Natural killer cell (primary cell): ENCODE results near the gene RASA2. TPM values are rescaled to one million over a fixed set of nuclear protein-coding genes. Genes with fewer than 3 reads are reported as not detected.
A peak's percentile ranks its signal among the peaks of the same experiment; 100 is the strongest.

Source experiments
- ATAC-seq, 3 donors: fragments of 150-1000 bp in 2 of 3; fragments of 200-7000 bp in 1 of 3; cut with Tn5 transposase; 1 replicate in 1 of 3; 2 replicates in 2 of 3; pipeline ENCODE4 v1.10.0; 2021; ENCODE audit warnings: mild to moderate bottlenecking in 2 of 3, moderate library complexity in 2 of 3
- DNase-seq, 2 donors: peaks; one replicate each; pipeline versions ENCODE4 v3.0.0 to v3.0.0-alpha.2; 2013 to 2021; ENCODE audit warnings: mixed read lengths in 1 of 2
- H3K27ac ChIP-seq: one replicate; pipeline ENCODE4 v1.5.1; 2013; ENCODE audit warnings: mild to moderate bottlenecking, low read length
- H3K27me3 ChIP-seq: one replicate; pipeline ENCODE4 v1.6.1; 2013; ENCODE audit warnings: low read length; ENCODE audit not compliant: control insufficient read depth, insufficient read depth
- H3K36me3 ChIP-seq: one replicate; pipeline ENCODE4 v1.6.1; 2013; ENCODE audit warnings: low read length; ENCODE audit not compliant: control insufficient read depth, insufficient read depth
- H3K4me1 ChIP-seq: one replicate; pipeline ENCODE4 v1.6.1; 2013; ENCODE audit warnings: low read length; ENCODE audit not compliant: control insufficient read depth, insufficient read depth
- H3K4me3 ChIP-seq: one replicate; pipeline ENCODE4 v1.5.1; 2013; ENCODE audit warnings: low read length
- H3K9me3 ChIP-seq: one replicate; pipeline ENCODE4 v1.6.1; 2013; ENCODE audit warnings: low read length; ENCODE audit not compliant: control insufficient read depth, insufficient read depth
- H3K27ac Mint-ChIP-seq, 2 donors: one replicate each; pipeline ENCODE4 v1.8.0; 2022; ENCODE audit warnings: mild to moderate bottlenecking in 2 of 2, mixed read lengths in 2 of 2, moderate library complexity in 1 of 2
- H3K27me3 Mint-ChIP-seq, 2 donors: one replicate each; pipeline ENCODE4 v1.8.0; 2022; ENCODE audit warnings: low read depth in 2 of 2, mixed read lengths in 2 of 2
- H3K36me3 Mint-ChIP-seq: one replicate; pipeline ENCODE4 v1.8.0; 2022; ENCODE audit warnings: mixed read lengths
- H3K4me1 Mint-ChIP-seq, 2 donors: one replicate each; pipeline ENCODE4 v1.8.0; 2022; ENCODE audit warnings: mixed read lengths in 2 of 2
- H3K4me3 Mint-ChIP-seq: one replicate; pipeline ENCODE4 v1.8.0; 2022; ENCODE audit warnings: mild to moderate bottlenecking, moderate library complexity, mixed read lengths
- H3K9me3 Mint-ChIP-seq, 2 donors: one replicate each; pipeline ENCODE4 v1.8.0; 2022; ENCODE audit warnings: mixed read lengths in 2 of 2
- CTCF ChIP-seq: fragments of 200-600 bp; IDR thresholded peaks from one replicate; pipeline ENCODE4 v1.8.0; 2022; ENCODE audit warnings: antibody characterized with exemption
- WGBS: methylation state at CpG from one replicate; pipeline ENCODE4 v1.1.7; 2013; ENCODE audit warnings: missing lambda C conversion rate; ENCODE audit not compliant: insufficient coverage; 5-methylcytosine and 5-hydroxymethylcytosine counted together
- intact Hi-C: fragments of 100-400 bp; cut with micrococcal nuclease; formaldehyde crosslinking; loops from one replicate; pipeline ENCODE4 v1.14.2; 2022
- total RNA-seq, 4 donors: library from RNA; stranded (reverse); fragments of 120-200 nt in 1 of 4; gene quantifications; one replicate each; pipeline versions ENCODE4 v1.2.3 to v1.2.4, GENCODE V29; 2013 to 2022

Gene RASA2
- total RNA-seq, 3 donors from 2014 or later (not counting 1 experiment from before 2014, with no cell fraction given) = 93.9 to 99.4 (median 97.0) TPM

GRCh38 chr3:141486496-141486745 is 406 bp upstream of the RASA2 start:
- DNase-seq = no peak
- no peaks in the 10 kb centered on the region for H3K27me3 ChIP-seq
- peaks cover 4% of the 10 kb centered on the region for H3K36me3 ChIP-seq
- no peak for ATAC-seq
- no peak for TF ChIP-seq CTCF
- Mint-ChIP-seq H3K36me3 (no peaks in the 10 kb centered on the region), H3K27me3 (no peaks in the 10 kb centered on the region), H3K4me3 (peak overlapping the region; percentile 86), H3K9me3 (no peaks in the 10 kb centered on the region), H3K27ac (peak overlapping the region in 1 of 2 donors; percentile 92), H3K4me1 (peaks cover 59 to 61% of the 10 kb centered on the region in 2 donors)
- 4% methylated on average over 3 of the region's 4 CpGs for WGBS
- intact Hi-C loops = loop anchor here (2.0 to 5.0 kb wide), 2 partner anchors 66 to 961 kb away; partner anchors contain the start of gene XRN1
- H3K9me3 ChIP-seq = no peaks in the 10 kb centered on the region
- H3K4me1 ChIP-seq = peaks cover 30% of the 10 kb centered on the region
- peak overlapping the region; percentile 52 for H3K27ac ChIP-seq
- H3K4me3 ChIP-seq = peak overlapping the region; percentile 38

- no peak for TF ChIP-seq CTCF
- peak overlapping the region in 1 of 2 donors; percentile 92 for H3K27ac Mint-ChIP-seq
- WGBS = under 1% methylated on average over 55 of the region's 55 CpGs
- no peaks in the 10 kb centered on the region for H3K36me3 Mint-ChIP-seq
- Histone ChIP-seq H3K4me1 (peaks cover 30% of the 10 kb centered on the region), H3K36me3 (peaks cover 4% of the 10 kb centered on the region), H3K27me3 (no peaks in the 10 kb centered on the region), H3K9me3 (no peaks in the 10 kb centered on the region), H3K27ac (peak overlapping the region; percentile 95), H3K4me3 (peak overlapping the region; percentile 86)
- peak; percentile 81 to 93 for DNase-seq
- H3K4me3 Mint-ChIP-seq = peak overlapping the region; percentile 94
- intact Hi-C loops = loop anchor here (2.0 to 5.0 kb wide), 2 partner anchors 65 to 960 kb away; partner anchors contain the start of gene XRN1
- ATAC-seq = peak; percentile 62 to 78 (median 70)
- H3K27me3 Mint-ChIP-seq = no peaks in the 10 kb centered on the region
- H3K9me3 Mint-ChIP-seq = no peaks in the 10 kb centered on the region
- H3K4me1 Mint-ChIP-seq = peaks cover 72 to 73% of the 10 kb centered on the region in 2 donors
Measured at GRCh38 chr3:141487521-141488252, 860 bp downstream of the RASA2 start.

GRCh38 chr3:141489203-141489602 is 2.4 kb downstream of the RASA2 start:
- no peaks in the 10 kb centered on the region for H3K27me3 Mint-ChIP-seq
- H3K36me3 ChIP-seq = peaks cover 4% of the 10 kb centered on the region
- H3K27me3 ChIP-seq = no peaks in the 10 kb centered on the region
- DNase-seq (peak in 1 of 2 donors; percentile 58), ATAC-seq (peak; percentile 19 to 33 (median 24))
- peak overlapping the region; percentile 94 for H3K4me3 Mint-ChIP-seq
- TF ChIP-seq CTCF = no peak
- no peak overlapping the region for H3K4me3 ChIP-seq
- H3K9me3 ChIP-seq = no peaks in the 10 kb centered on the region
- no peaks in the 10 kb centered on the region for H3K9me3 Mint-ChIP-seq
- peak overlapping the region; percentile 95 for H3K27ac ChIP-seq
- H3K4me1 Mint-ChIP-seq = peaks cover 84 to 86% of the 10 kb centered on the region in 2 donors
- H3K27ac Mint-ChIP-seq = peak overlapping the region in 1 of 2 donors; percentile 92
- intact Hi-C loops = loop anchor here (1.0 to 5.0 kb wide), 2 partner anchors 9 to 958 kb away; partner anchors contain the start of gene XRN1
- H3K4me1 ChIP-seq = peaks cover 30% of the 10 kb centered on the region
- H3K36me3 Mint-ChIP-seq = no peaks in the 10 kb centered on the region
- WGBS = 0% methylated on average over 1 of the region's 1 CpG
